Parathyroid adenoma (tissue), 2 donors: ENCODE measurements around the gene CCL25.

Source experiments
- H2AFZ ChIP-seq: fragments of 300-600 bp; sonication (generic); one replicate; pipeline ENCODE4 v1.7.0; 2017; ENCODE audit warnings: antibody characterized with exemption, mild to moderate bottlenecking
- H3K27ac ChIP-seq: fragments of 300-600 bp; sonication (generic); one replicate; pipeline ENCODE4 v1.7.0; 2017
- H3K27me3 ChIP-seq: fragments of 300-600 bp; sonication (generic); one replicate; pipeline ENCODE4 v1.7.0; 2017; ENCODE audit warnings: low read length; ENCODE audit not compliant: control insufficient read depth, insufficient read depth
- H3K36me3 ChIP-seq: fragments of 300-600 bp; sonication (generic); one replicate; pipeline ENCODE4 v1.7.0; 2017; ENCODE audit warnings: low read length; ENCODE audit not compliant: control insufficient read depth, insufficient read depth
- H3K4me1 ChIP-seq: fragments of 300-600 bp; sonication (generic); one replicate; pipeline ENCODE4 v1.7.0; 2017; ENCODE audit warnings: control low read depth
- H3K4me2 ChIP-seq: fragments of 300-600 bp; sonication (generic); one replicate; pipeline ENCODE4 v1.7.0; 2017; ENCODE audit warnings: low read length
- H3K4me3 ChIP-seq: fragments of 300-600 bp; sonication (generic); one replicate; pipeline ENCODE4 v1.7.0; 2017; ENCODE audit warnings: low read depth, low read length
- H3K79me2 ChIP-seq: fragments of 300-600 bp; sonication (generic); one replicate; pipeline ENCODE4 v1.7.0; 2017; ENCODE audit warnings: control low read depth
- H3K9ac ChIP-seq: fragments of 300-600 bp; sonication (generic); one replicate; pipeline ENCODE4 v1.7.0; 2017; ENCODE audit warnings: mild to moderate bottlenecking
- H3K9me3 ChIP-seq: fragments of 300-600 bp; sonication (generic); one replicate; pipeline ENCODE4 v1.7.0; 2017; ENCODE audit warnings: low read length; ENCODE audit not compliant: control insufficient read depth
- CTCF ChIP-seq: fragments of 300-600 bp; sonication (generic); IDR thresholded peaks from one replicate; pipeline ENCODE4 v1.7.0; 2017; ENCODE audit warnings: antibody characterized with exemption, mild to moderate bottlenecking
- donor health status: primary hyperparathyroidism.

Gene CCL25

GRCh38 chr19:8075158-8076074, 22.9 kb downstream of the CCL25 start:
- TF ChIP-seq CTCF, result no peak
- no peak overlapping the region for H3K4me2 ChIP-seq
- no peaks in the 10 kb centered on the region for H3K79me2 ChIP-seq
- no peaks in the 10 kb centered on the region for H3K4me1 ChIP-seq
- H2AFZ ChIP-seq, result no peak overlapping the region
- no peaks in the 10 kb centered on the region for H3K27me3 ChIP-seq
- H3K36me3 ChIP-seq, result no peaks in the 10 kb centered on the region
- no peak overlapping the region for H3K27ac ChIP-seq
- no peak overlapping the region for H3K9ac ChIP-seq
- no peaks in the 10 kb centered on the region for H3K9me3 ChIP-seq
- no peak overlapping the region for H3K4me3 ChIP-seq

- Histone ChIP-seq H3K79me2 (no peaks in the 10 kb centered on the region), H3K27ac (no peak overlapping the region), H3K36me3 (no peaks in the 10 kb centered on the region), H3K9ac (no peak overlapping the region), H2AFZ (no peak overlapping the region), H3K4me3 (no peak overlapping the region), H3K9me3 (no peaks in the 10 kb centered on the region), H3K4me2 (no peak overlapping the region), H3K4me1 (no peaks in the 10 kb centered on the region), H3K27me3 (no peaks in the 10 kb centered on the region)
- TF ChIP-seq CTCF, result no peak
Observed at GRCh38 chr19:8079988-8080387, 27.4 kb downstream of the CCL25 start.

- no peak for TF ChIP-seq CTCF
- Histone ChIP-seq H3K27me3 (no peaks in the 10 kb centered on the region), H3K27ac (no peak overlapping the region), H3K36me3 (no peaks in the 10 kb centered on the region), H3K79me2 (no peaks in the 10 kb centered on the region), H3K4me1 (no peaks in the 10 kb centered on the region), H3K9me3 (no peaks in the 10 kb centered on the region), H3K9ac (no peak overlapping the region), H3K4me3 (no peak overlapping the region), H2AFZ (no peak overlapping the region), H3K4me2 (no peak overlapping the region)
Observed at GRCh38 chr19:8080832-8081231, 28.3 kb downstream of the CCL25 start.

GRCh38 chr19:8081569-8082550, 29.3 kb downstream of the CCL25 start:
- Histone ChIP-seq H3K9ac (no peak overlapping the region), H2AFZ (no peak overlapping the region), H3K9me3 (no peaks in the 10 kb centered on the region), H3K4me2 (no peak overlapping the region), H3K36me3 (no peaks in the 10 kb centered on the region), H3K4me1 (no peaks in the 10 kb centered on the region), H3K27me3 (no peaks in the 10 kb centered on the region), H3K4me3 (no peak overlapping the region), H3K79me2 (no peaks in the 10 kb centered on the region), H3K27ac (no peak overlapping the region)
- no peak for TF ChIP-seq CTCF
